Limb (tissue), 2 donors: ENCODE results near the gene SELENOO.

Experiments
- DNase-seq, 2 donors: peaks; one replicate each; pipeline ENCODE4 v3.0.0-alpha.2; 2016; ENCODE audit errors: extremely low spot score in 2 of 2

Gene SELENOO

GRCh38 chr22:50184004-50184901 is 16.6 kb upstream of the SELENOO start:
- DNase-seq: peak in 1 of 2 donors; percentile 61

- no peak for DNase-seq
These were observed 15.9 kb upstream of the SELENOO start for GRCh38 chr22:50184902-50185374.

- peak; percentile 90 to 98 for DNase-seq
These were observed 15.3 kb upstream of the SELENOO start, which contains the start of gene TRABD for GRCh38 chr22:50185375-50186087. TRABD (plus strand) TSS chr22:50185913; CDS start chr22:50193061, 7,148 bp downstream.

- DNase-seq: no peak
These were observed 14.6 kb upstream of the SELENOO start for GRCh38 chr22:50186181-50186714.

GRCh38 chr22:50186761-50187523 is 13.9 kb upstream of the SELENOO start:
- no peak for DNase-seq

- no peak for DNase-seq
These were observed 12.5 kb upstream of the SELENOO start for GRCh38 chr22:50188356-50188755.

GRCh38 chr22:50189184-50189848 is 11.5 kb upstream of the SELENOO start:
- DNase-seq: no peak

- DNase-seq: peak in 1 of 2 donors; percentile 35
These were observed 11.0 kb upstream of the SELENOO start for GRCh38 chr22:50189849-50190181.

GRCh38 chr22:50190182-50190940 is 10.4 kb upstream of the SELENOO start:
- DNase-seq: peak; percentile 75 to 80

- no peak for DNase-seq
These were observed 9.7 kb upstream of the SELENOO start for GRCh38 chr22:50190941-50191741.

- no peak for DNase-seq
These were observed 8.2 kb upstream of the SELENOO start for GRCh38 chr22:50192436-50193204.

- DNase-seq: no peak
These were observed 7.2 kb upstream of the SELENOO start for GRCh38 chr22:50193621-50194020.

- DNase-seq: no peak
These were observed 6.6 kb upstream of the SELENOO start for GRCh38 chr22:50194037-50194805.

GRCh38 chr22:50196256-50196655 is 4.6 kb upstream of the SELENOO start:
- no peak for DNase-seq

GRCh38 chr22:50197000-50197800 is 3.6 kb upstream of the SELENOO start:
- DNase-seq: no peak

- no peak for DNase-seq
These were observed 2.8 kb upstream of the SELENOO start for GRCh38 chr22:50197856-50198623.
